IMR-90 (cell line): ENCODE results near the gene CCDC88C. TPM values are rescaled to one million over a fixed set of nuclear protein-coding genes. Genes with fewer than 3 reads are reported as not detected.

Experiments used
- ATAC-seq: fragments of 200-7000 bp; cut with Tn5 transposase; 2 replicates; pipeline ENCODE4 v1.9.1; 2020; ENCODE audit warnings: low read depth, mild to moderate bottlenecking, moderate library complexity
- BruUV-seq: library from RNA; stranded (reverse); fragments of 400-500 nt; replicated peaks from 2 replicates; lab custom pipeline; 2021; lab: Mats Ljungman, UMichigan
- CTCF ChIA-PET: fragments of 300-600 bp; formaldehyde crosslinking; extraction: SDS; loops from one replicate; lab custom pipeline; 2021; ENCODE audit warnings: antibody characterized with exemption; lab: Yijun Ruan, JAX
- POLR2A ChIA-PET: fragments of 300-600 bp; sonication (Branson Sonifier 250); formaldehyde crosslinking; loops from one replicate; lab custom pipeline; 2022; ENCODE audit warnings: antibody characterized with exemption; ENCODE audit not compliant: unreplicated experiment; lab: Charles Lee
- DNase-seq: peaks from one replicate; pipeline ENCODE4 v3.0.0; 2013
- H2AFZ ChIP-seq: replicated peaks from 2 replicates; pipeline ENCODE3; 2013; ENCODE audit warnings: low read length, mild to moderate bottlenecking; ENCODE audit not compliant: poor library complexity
- H2AK5ac ChIP-seq: 2 replicates; pipeline ENCODE4 v1.6.1; 2013; ENCODE audit warnings: low read depth, low read length, inconsistent platforms
- H2AK9ac ChIP-seq: replicated peaks from 2 replicates; pipeline ENCODE3; 2013; ENCODE audit warnings: mild to moderate bottlenecking, low read depth, low read length, moderate library complexity; ENCODE audit not compliant: poor library complexity
- H2BK120ac ChIP-seq: 2 replicates; pipeline ENCODE4 v1.6.1; 2013; ENCODE audit warnings: low read depth, low read length, inconsistent platforms
- H2BK15ac ChIP-seq: 3 replicates; pipeline ENCODE4 v1.6.1; 2013; ENCODE audit warnings: low read depth, low read length, inconsistent platforms
- H2BK20ac ChIP-seq: 2 replicates; pipeline ENCODE4 v1.6.1; 2013; ENCODE audit warnings: low read depth, mild to moderate bottlenecking, inconsistent platforms, low read length, moderate library complexity
- H2BK5ac ChIP-seq: 2 replicates; pipeline ENCODE4 v1.6.1; 2013; ENCODE audit warnings: mild to moderate bottlenecking, low read depth, low read length, inconsistent platforms; ENCODE audit not compliant: poor library complexity, severe bottlenecking
- H3K14ac ChIP-seq: replicated peaks from 2 replicates; pipeline ENCODE4 v1.6.1; 2013; ENCODE audit warnings: low read depth, low read length, inconsistent platforms
- H3K18ac ChIP-seq: 2 replicates; pipeline ENCODE4 v1.6.1; 2013; ENCODE audit warnings: low read depth, low read length, control low read depth
- H3K23ac ChIP-seq: 2 replicates; pipeline ENCODE4 v1.6.1; 2013; ENCODE audit warnings: low read depth, low read length, inconsistent platforms
- H3K27ac ChIP-seq: 2 replicates; pipeline ENCODE4 v1.5.1; 2013; ENCODE audit warnings: mild to moderate bottlenecking, control low read depth, low read length; ENCODE audit not compliant: insufficient read depth
- H3K27me3 ChIP-seq: 2 replicates; pipeline ENCODE4 v1.6.1; 2013; ENCODE audit warnings: low read length; ENCODE audit not compliant: control insufficient read depth, insufficient read depth
- H3K36me3 ChIP-seq: 2 replicates; pipeline ENCODE4 v1.6.1; 2013; ENCODE audit warnings: low read length, mixed read lengths; ENCODE audit not compliant: control insufficient read depth, insufficient read depth
- H3K4ac ChIP-seq: 2 replicates; pipeline ENCODE4 v1.6.1; 2013; ENCODE audit warnings: low read depth, low read length, inconsistent platforms
- H3K4me1 ChIP-seq: 2 replicates; pipeline ENCODE4 v1.6.1; 2013; ENCODE audit warnings: low read length, mixed read lengths; ENCODE audit not compliant: control insufficient read depth, insufficient read depth
- H3K4me2 ChIP-seq: 2 replicates; pipeline ENCODE4 v1.6.1; 2013; ENCODE audit warnings: low read depth, mild to moderate bottlenecking, control low read depth, low read length, moderate library complexity
- H3K4me3 ChIP-seq: 2 replicates; pipeline ENCODE4 v1.5.1; 2013; ENCODE audit warnings: low read depth, mild to moderate bottlenecking, control low read depth, low read length, moderate library complexity; ENCODE audit not compliant: insufficient read depth
- H3K56ac ChIP-seq: 2 replicates; pipeline ENCODE4 v1.6.1; 2013; ENCODE audit warnings: low read length, inconsistent platforms; ENCODE audit not compliant: insufficient read depth; ENCODE audit errors: extremely low read depth
- H3K79me1 ChIP-seq, 2 experiments: 2 replicates each; pipeline ENCODE4 v1.6.1; 2013; ENCODE audit warnings: low read length in 2 of 2, inconsistent platforms in 1 of 2, low read depth in 1 of 2
- H3K9ac ChIP-seq: 2 replicates; pipeline ENCODE4 v1.6.1; 2013; ENCODE audit warnings: low read depth, low read length, control low read depth
- H3K9me1 ChIP-seq: 2 replicates; pipeline ENCODE4 v1.6.1; 2013; ENCODE audit warnings: low read length, inconsistent platforms; ENCODE audit not compliant: insufficient read depth
- H3K9me3 ChIP-seq: 2 replicates; pipeline ENCODE4 v1.6.1; 2013; ENCODE audit warnings: low read length; ENCODE audit not compliant: control insufficient read depth, insufficient read depth
- H4K20me1 ChIP-seq: 2 replicates; pipeline ENCODE4 v1.6.1; 2013; ENCODE audit warnings: low read length, inconsistent platforms; ENCODE audit not compliant: insufficient read depth
- H4K5ac ChIP-seq: 2 replicates; pipeline ENCODE4 v1.6.1; 2013; ENCODE audit warnings: mild to moderate bottlenecking, low read depth, low read length, control low read depth
- H4K8ac ChIP-seq, 2 experiments: 2 replicates each; pipeline ENCODE4 v1.6.1; 2013; ENCODE audit warnings: low read depth in 2 of 2, low read length in 2 of 2, control low read depth in 1 of 2, inconsistent platforms in 1 of 2
- H4K91ac ChIP-seq: 2 replicates; pipeline ENCODE4 v1.6.1; 2013; ENCODE audit warnings: low read depth, low read length, inconsistent platforms; ENCODE audit not compliant: insufficient read depth
- CEBPB ChIP-seq: IDR thresholded peaks from 2 replicates; pipeline ENCODE4 v1.6.1; 2012; ENCODE audit warnings: low read depth, low read length, improper control_type of control experiment
- CHD1 ChIP-seq: IDR thresholded peaks from 2 replicates; pipeline ENCODE4 v1.6.1; 2012; ENCODE audit warnings: low read depth, low read length, improper control_type of control experiment
- FOS ChIP-seq: fragments of 150-350 bp; IDR thresholded peaks from 2 replicates; pipeline ENCODE4 v1.6.1; 2016; ENCODE audit warnings: low read depth, low read length
- MAZ ChIP-seq: IDR thresholded peaks from 2 replicates; pipeline ENCODE4 v1.6.1; 2012; ENCODE audit warnings: low read depth, mild to moderate bottlenecking, low read length, improper control_type of control experiment, moderate library complexity, borderline replicate concordance
- WGBS, 2 experiments: methylation state at CpG; one replicate each; pipeline versions ENCODE4 v1.1.5 to v1.1.7; 2013; ENCODE audit warnings: missing lambda C conversion rate in 2 of 2; ENCODE audit not compliant: insufficient read length in 1 of 2; ENCODE audit errors: extremely low coverage in 2 of 2; 5-methylcytosine and 5-hydroxymethylcytosine counted together
- dilution Hi-C: fragments of 300-500 bp; cut with HindIII; formaldehyde crosslinking; loops from one replicate; pipeline ENCODE4 v1.14.3; 2018; ENCODE audit warnings: low sequenced_read_pairs; ENCODE audit not compliant: unreplicated experiment
- in situ Hi-C: fragments of 300-500 bp; cut with MboI; formaldehyde crosslinking; loops from 3 replicates; pipeline ENCODE4 v1.14.3; 2019; ENCODE audit warnings: low sequenced_read_pairs, inconsistent platforms, mixed read lengths
- intact Hi-C: fragments of 100-400 bp; cut with micrococcal nuclease; formaldehyde crosslinking; loops from 2 replicates; pipeline ENCODE4 v1.10.0; 2022
- polyA plus RNA-seq, 3 experiments: library from polyadenylated mRNA; depleted of rRNA; stranded (reverse); fragments of >200 nt; gene quantifications; 2 replicates each; pipeline ENCODE4 v1.2.3, GENCODE V29; 2012; ENCODE audit warnings: low replicate concordance in 1 of 3
- total RNA-seq: library from RNA; depleted of rRNA; stranded (reverse); fragments of >200 nt; gene quantifications from 2 replicates; pipeline ENCODE4 v1.2.3, GENCODE V29; 2012

CCDC88C gene
- total and polyA plus RNA-seq, 2 of the 4 experiments (the other 2 are of a cell fraction), result 0.17 to 0.18 TPM

DNA sequence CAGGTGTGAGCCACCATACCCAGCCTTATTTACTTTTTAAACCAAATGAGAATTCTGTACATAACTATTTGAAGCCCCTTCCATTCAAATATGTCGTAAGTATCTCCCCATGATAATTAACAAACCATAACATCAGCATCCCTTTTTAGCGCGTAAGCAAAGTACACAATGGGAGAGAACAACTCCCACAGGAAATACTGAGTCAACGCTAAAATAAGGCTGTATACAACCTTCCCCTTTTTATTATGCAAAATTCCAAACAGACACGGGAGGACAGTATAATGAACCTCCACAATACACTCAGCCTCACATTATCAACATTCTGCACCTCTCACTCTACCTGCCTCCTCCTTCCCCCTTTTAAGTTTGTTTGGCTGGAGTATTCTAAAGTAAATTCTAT is 73.5 kb downstream of the CCDC88C start:
- Histone ChIP-seq H3K27ac (no peak overlapping the region), H4K91ac (no peak overlapping the region), H2BK5ac (no peak overlapping the region), H2AK5ac (no peak overlapping the region), H3K79me1 (no peaks in the 10 kb centered on the region), H2BK15ac (no peak overlapping the region), H3K56ac (no peak overlapping the region), H3K9me1 (no peaks in the 10 kb centered on the region), H3K9me3 (no peaks in the 10 kb centered on the region), H3K27me3 (no peaks in the 10 kb centered on the region; the same call in 1 of the 2 replicates), H4K8ac (no peak overlapping the region), H2BK120ac (no peak overlapping the region), H3K4me2 (no peak overlapping the region), H4K5ac (no peak overlapping the region), H2AK9ac (no peak overlapping the region), H3K18ac (no peak overlapping the region), H3K4me1 (no peaks in the 10 kb centered on the region), H3K36me3 (no peaks in the 10 kb centered on the region), H3K23ac (no peak overlapping the region), H3K4ac (no peak overlapping the region), H3K14ac (no peak overlapping the region), H3K4me3 (no peak overlapping the region), H2AFZ (no peak overlapping the region), H4K20me1 (no peaks in the 10 kb centered on the region), H3K9ac (no peak overlapping the region), H2BK20ac (no peak overlapping the region)
- CTCF ChIA-PET, result no interaction called here
- TF ChIP-seq MAZ, result no peak
- TF ChIP-seq FOS, result no peak
- TF ChIP-seq CHD1, result no peak
- no peak for TF ChIP-seq CEBPB
- no TSS peak for BruUV-seq
- intact Hi-C loops, result loop anchor here (5.0 kb wide), 1 partner anchor 543 kb away; no protein-coding TSS in a partner anchor
- dilution Hi-C loops, result no loop called here
- 80% methylated on average over 1 of the region's 5 CpGs; no CpG with 5 or more reads in 1 of the 2 experiments for WGBS, 2 experiments
- DNase-seq, result no peak
- in situ Hi-C loops, result no loop called here
- POLR2A ChIA-PET, result no interaction called here
- ATAC-seq, result no peak
